GM21723 (cell line): ENCODE measurements around the gene DIRAS3.
"Not testable (repeated sequence)": the region's sequence is repeated elsewhere in the genome, so short reads cannot be mapped to it uniquely, and the experiment has no call there.

Source experiments
- ATAC-seq: cut with Tn5 transposase; IDR thresholded peaks from one replicate; pipeline ENCODE4 v1.9.1; 2021; ENCODE audit warnings: mild to moderate bottlenecking, moderate library complexity; ENCODE audit not compliant: unreplicated experiment

The DIRAS3 gene, protein sequence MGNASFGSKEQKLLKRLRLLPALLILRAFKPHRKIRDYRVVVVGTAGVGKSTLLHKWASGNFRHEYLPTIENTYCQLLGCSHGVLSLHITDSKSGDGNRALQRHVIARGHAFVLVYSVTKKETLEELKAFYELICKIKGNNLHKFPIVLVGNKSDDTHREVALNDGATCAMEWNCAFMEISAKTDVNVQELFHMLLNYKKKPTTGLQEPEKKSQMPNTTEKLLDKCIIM

DNA sequence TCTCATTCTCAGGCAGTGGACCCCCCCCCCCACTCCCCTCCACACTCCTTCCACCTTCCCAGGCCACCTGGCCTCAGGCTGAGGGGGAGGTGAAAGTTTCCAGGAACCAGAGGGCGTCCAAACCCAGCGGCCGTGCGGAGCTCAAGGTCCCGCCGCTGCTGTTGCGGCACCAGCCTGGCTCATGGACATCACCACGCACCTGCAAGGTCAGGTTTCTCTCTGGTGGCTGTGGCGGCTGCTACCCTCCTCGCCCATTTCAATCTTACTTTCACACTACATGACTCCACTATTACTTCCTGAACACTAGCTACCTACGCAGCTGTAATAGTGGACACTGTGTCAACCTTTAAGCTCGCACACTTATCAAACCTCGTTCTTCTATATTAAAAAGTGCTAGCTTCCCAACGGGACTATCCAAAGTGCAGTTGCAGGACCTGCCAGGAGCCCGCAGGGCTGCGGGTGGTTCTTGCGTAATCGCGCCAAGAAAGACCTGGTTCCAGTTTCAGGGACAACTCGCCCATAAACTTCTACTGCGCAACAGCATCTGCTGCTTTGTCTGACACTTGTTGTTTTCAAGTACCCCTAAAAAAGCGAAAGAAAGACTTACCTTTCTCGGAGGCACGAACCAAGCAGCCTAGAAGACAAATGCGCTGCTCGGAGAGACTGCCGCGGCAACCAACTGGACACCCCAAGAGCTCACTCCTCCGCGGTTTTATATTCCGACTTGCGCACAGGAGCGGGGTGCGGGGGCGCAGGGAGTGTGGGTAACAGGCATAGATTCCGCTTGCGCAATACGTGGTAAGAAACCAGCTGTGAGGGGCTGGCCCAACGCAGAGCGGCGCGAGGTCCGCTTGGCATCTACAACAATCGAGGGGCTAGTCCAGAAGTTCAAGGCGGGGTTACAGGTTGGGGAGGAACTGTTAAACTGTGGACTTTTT lies at the start of gene DIRAS3:
Gene DIRAS3 (minus strand): TSS at position 687 of the 938 bp plus-strand sequence. CDS start 3,330 bp downstream, outside the sequence.
- no peak for ATAC-seq

DNA sequence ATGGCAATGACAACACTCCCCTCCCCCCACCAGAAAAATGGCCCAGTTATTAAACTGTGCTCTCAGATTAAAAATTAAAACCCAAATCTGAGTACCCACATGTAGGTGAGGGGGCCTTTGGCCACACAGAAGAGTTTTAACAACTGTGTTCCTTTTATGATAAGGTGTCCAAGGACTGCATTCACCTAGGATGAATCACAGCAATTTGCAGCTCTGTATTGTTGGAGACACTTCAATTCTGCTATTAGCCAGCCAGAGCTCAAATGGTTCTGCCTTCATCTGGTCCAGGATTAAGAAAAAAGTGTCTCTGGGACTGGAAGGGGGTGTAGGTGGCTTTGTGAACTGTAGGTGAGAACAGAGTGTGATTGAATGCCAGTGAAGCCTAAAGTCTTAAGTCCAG lies 43.3 kb upstream of the DIRAS3 start:
- ATAC-seq = no peak

DNA sequence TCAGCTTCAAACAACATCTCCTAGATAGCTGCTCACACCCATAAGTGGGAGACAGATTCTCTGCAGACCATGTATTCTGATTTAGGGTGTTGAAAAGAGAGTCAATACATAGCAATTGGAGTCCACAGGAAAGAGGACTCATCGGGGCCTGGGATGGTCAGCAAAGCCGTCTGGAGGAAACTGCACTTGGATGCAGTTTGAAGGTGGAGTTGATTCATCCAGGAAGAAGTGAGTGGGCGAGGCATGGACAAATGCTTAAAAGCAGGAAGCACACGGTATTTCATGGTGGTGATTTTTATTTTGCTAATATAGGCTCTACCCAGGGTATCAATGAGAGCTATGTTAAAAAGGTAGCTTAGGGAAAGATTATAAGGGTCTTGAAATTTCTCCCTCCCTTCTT lies 36.8 kb upstream of the DIRAS3 start:
- no peak for ATAC-seq

DNA sequence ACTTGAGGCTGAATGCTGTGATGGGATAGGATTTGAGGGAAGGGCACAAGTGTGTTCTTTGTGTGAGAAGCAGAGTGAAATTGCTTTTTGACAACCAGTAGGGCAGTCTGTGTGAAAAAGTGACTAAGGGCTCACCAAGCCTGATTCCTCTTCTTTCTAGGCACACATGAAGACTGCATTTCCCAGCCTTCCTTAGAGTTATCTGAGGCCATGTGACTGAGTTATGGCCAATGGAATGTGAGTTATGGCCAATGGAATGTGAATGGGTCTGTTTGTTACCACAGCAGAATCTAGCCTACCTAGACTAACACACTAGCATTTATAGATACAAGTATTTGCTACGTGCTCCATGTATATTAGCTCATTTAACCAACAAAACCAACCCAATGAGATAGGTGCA lies 35.3 kb upstream of the DIRAS3 start:
- no peak for ATAC-seq

DNA sequence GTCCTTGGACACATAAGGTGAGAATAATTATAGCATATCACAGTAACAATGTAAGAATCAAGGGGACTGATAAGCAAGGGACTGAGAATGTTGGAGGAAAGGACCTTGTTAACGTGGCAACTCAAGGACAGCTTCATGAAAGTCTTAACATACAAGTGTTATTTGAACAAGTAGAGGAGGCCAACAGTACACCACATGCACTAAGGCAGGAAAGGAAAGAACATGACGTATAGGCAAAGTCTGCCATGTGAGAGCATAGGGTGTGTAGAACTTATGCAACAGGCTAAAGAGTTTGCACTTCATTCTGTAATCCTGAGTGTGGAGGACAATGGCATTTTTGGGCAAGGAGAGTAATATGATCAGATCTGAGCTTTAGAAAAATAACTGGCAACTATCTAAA lies 33.3 kb upstream of the DIRAS3 start:
- no peak for ATAC-seq

DNA sequence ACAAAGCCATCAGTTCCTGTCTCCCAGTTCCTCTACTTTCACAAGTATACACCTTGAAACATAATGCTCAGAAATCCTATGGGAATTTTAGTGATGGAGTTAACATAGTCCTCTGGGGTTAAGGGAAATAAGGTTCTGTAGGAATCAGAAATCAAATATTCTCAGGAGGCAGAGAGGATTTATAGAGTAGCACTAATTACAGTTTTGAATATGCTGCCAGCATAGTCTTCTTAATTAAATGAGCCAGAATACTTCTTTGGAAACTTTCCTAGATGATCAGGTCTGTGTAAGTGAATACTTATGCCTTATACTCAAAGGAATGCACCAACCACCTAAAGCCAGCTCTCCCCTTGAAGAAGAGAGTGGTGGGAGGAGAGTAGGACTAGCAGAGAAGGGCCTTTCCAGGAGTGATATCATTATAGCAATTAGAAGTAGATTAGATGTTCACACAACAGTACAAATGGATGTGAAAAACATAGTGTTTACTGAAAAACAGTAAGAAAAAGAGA lies 31.4 kb upstream of the DIRAS3 start:
- no peak for ATAC-seq

DNA sequence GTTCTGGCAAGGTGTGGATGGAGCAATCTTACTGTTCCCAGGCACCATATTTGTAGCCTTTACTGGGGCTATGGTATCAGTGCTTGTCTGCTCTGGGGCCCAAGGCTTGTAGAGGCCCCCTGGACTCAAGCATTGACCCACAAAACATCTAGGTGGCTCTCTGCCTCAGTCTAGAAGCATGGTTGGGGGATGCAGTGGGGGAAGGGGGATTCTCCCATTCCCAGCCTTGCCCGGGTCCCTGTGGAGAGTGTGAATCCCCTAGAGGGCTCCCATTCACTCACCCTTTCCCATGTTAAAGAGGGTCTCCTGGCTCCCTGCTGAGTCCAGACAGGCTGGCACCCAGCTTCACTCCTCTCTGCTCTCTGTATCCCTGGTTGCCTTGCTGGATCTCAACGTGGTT lies 28.2 kb upstream of the DIRAS3 start:
- no peak for ATAC-seq

DNA sequence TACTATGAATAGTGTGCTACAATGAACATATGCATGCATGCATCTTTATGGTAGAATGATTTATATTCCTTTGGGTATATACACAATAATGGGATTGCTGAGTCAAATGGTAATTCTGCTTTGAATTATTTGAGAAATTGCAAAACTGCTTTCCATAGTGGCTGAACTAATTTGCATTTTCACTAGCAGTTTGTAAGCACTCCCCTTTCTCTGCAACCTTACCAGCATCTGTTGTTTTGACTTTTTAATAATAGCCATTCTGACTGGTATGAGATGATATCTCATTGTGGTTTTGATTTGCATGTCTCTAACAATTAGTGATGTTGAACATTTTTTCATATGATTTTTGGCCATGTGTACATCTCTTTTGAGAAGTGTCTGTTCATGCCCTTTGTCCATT lies 24.0 kb upstream of the DIRAS3 start:
- no peak for ATAC-seq

DNA sequence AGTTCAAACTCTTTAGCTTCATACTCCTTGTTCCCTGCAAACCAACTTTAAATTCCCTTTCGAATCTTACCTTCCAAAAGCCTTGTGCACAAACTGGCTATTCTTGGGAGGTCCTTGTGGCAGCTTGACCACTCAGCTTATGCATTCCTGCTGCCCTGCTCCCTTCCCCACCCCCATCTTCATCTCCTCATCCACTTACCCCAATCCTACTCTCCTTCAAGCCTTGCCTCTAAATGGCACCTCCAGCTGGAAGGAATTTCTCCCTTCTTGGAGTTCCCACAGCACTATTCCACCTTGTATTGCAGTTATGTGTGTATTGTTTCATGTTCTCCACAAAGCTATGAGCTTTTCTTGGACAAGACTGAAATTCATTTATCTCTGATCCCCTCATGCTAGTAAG lies 15.3 kb upstream of the DIRAS3 start:
- ATAC-seq = no peak

DNA sequence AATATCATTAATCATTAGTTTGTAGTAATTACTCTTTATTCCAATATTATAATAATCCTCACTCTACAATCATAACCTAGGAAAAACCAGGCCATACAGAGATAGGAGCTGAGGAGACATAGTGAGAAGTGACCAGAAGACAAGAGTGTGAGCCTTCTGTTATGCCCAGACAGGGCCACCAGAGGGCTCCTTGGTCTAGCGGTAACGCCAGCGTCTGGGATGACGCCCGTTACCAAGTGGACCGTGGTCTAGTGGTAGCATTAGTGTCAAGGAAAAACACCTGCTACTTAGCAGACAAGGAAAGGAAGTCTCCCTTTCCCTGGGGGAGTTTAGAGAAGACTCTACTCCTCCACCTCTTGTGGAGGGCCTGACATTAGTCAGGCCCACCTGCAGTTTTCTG lies 7.6 kb upstream of the DIRAS3 start:
- ATAC-seq = not testable (repeated sequence)

DNA sequence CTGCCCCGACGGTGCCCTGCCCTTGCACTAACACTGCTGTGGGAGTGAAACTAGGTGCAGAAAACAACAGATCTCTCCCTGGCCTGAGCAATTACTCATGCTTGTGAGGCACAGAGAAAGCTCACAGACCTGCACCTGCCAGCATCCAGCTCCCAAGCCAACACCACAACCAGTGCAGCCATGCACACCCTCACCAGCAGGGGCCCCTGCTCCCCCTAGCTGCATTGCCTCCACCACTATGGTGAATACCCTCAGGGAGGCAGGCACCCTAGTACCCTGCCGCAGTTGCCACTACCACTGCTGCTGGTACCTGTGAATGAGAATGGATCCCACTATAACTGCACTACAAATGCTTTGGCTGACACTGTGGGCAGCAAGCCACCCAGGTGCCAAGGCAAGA lies 7.1 kb upstream of the DIRAS3 start:
- ATAC-seq = no peak

DNA sequence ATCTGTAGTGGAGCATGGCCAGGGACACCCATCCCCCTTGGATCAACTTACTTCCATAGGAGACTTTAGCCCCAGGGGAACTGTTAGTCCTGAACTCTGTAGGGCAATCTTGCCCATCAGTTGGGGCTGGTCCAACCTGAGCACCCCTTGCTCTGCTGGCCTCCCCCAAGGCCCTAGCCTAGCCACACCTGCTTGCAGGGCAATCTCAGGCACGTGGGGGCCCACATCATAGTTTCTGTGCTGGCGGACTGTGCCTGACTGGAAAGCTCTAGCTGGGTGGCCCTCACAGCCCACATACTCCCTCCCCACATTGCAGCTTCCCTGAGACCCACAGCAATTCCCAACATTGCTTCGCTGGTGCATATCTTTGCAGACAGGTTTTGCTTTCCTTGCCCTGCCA lies 6.6 kb upstream of the DIRAS3 start:
- no peak for ATAC-seq

DNA sequence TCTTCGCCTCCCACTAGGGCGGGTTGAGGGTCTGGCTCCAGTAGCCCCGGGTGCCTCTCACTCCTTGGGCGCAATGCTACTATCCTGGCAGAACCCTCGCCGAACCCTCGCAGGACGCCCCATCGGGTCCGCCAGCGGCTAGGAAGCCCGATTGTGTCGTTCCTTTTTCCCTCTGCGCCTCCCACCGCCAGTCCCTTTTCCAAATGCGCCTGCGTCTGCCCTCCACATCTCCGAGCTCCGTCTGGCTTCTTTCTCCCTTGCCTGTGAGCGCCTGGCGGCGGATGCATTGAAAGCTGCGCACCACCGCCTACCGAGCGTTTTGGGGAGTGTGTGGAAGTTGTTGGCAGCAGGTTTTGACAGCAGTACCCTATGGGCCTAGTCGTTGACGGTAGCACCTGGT lies 1.0 kb upstream of the DIRAS3 start:
- no peak for ATAC-seq

DNA sequence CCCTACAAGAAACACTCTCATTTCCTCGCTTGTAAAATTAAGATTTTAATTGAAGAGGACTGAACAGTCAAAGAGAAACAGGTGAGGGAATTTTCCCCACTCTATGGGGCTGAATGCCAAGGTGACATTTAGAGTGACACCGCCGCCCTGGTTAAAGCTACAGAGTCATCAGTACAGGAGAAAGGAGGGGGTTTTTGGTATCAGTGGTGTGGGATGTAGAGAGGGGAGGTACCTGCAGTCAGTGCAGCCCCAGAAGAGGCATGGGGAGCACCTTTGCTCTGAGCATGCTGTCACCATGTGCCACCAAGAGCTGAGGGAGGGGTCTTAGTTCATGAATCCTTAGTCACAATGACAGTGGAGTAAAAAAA lies 2.8 kb downstream of the DIRAS3 start:
- ATAC-seq = no peak

DNA sequence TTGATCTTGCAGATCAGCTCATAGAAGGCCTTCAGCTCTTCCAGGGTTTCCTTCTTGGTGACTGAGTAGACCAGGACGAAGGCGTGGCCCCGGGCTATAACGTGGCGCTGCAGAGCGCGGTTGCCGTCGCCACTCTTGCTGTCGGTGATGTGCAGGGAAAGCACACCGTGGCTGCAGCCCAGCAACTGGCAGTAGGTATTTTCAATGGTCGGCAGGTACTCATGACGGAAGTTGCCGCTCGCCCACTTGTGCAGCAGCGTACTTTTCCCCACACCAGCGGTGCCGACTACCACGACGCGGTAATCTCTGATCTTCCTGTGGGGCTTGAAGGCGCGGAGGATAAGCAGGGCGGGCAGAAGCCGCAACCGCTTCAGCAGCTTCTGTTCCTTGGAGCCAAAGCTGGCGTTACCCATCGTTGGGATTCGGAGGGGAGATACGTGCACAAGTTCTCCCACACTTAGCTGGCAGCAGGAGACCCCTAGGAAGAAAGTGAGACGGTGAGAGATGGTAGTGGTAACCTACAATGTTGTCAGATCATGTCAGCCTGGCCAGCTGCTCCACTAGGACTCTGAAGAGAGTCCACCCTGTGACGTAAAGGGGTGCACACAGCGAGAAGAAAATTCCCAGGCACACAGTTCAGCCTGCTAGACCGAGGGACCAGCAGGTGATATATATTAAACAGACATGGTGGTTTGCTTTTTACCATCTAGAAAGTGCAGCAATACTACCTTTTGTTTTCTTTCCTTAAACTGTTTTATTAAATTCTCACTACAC lies 3.4 kb downstream of the DIRAS3 start:
- no peak for ATAC-seq

DNA sequence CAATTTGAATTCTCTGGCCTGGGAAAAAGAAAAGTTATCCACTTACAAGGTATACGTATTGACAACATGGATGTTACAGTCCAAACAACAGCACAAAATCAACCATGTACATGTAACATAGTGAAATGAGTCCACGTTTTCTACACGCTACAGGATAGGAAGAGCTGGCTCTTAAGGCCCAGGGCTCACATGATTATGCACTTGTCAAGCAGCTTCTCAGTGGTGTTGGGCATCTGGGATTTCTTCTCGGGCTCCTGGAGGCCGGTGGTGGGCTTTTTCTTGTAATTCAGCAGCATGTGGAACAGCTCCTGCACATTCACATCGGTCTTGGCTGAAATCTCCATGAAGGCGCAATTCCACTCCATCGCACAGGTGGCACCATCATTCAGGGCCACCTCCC lies 4.0 kb downstream of the DIRAS3 start:
- no peak for ATAC-seq

DNA sequence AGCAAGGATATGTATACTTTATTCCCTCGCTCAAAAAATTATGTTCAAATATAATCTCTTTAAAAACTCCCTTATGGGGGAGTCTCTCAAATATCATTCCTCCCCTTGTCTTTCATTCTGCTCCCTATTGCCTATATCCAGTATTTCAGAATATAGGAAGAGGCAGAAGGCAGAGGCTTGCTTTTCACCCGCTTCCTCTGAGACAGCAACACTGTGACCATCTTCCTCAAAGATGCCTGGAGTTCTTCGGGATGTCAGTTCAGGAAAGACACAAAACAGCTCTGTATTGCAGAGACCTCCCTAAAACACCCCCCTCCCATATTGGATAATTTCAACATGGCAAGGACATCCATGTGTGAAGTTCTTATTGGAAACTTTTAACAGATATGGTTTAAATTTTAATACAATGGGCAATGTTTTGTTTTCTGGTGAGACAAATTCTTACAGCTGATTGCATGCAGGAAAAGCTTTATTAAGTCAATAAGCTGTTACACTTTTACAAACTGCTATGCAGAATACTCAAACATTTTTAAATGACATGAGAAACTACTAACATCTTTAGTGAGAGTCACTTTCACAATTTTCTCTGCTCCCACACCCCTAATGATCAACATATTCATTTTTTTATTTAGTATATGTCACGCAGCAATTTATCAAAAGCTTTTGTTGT lies 4.8 kb downstream of the DIRAS3 start:
- no peak for ATAC-seq

DNA sequence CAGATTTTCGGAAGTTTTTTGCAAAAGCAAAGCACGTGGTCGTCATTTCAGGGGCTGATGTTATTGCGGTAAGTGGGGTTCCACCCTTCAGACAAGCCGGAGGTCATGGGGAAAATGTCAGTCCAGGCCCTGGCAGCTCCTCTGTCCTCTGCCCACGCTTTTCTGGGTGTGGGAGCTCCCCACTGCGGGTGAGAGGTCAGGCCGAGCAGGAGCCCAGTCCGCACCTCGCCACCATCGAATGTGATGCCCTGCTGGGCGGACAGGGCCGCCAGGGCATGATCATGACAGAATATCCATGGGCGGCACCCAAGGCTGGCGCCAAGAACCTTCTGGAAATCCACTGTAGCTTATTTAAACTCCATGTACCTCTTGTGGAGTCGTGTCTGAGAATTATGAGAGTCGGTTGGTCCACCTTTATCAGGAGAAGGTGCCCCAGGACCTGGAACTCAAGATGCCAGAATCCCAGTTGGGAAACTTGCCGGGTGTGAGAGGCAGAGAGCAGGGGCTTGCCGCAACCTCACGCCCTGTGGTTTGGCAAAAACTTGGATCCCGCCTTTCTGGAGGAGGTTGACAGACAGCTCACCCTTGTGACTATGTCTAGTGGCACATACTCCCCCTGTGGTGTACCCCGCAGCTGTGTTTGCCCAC lies 6.9 kb downstream of the DIRAS3 start:
- no peak for ATAC-seq

DNA sequence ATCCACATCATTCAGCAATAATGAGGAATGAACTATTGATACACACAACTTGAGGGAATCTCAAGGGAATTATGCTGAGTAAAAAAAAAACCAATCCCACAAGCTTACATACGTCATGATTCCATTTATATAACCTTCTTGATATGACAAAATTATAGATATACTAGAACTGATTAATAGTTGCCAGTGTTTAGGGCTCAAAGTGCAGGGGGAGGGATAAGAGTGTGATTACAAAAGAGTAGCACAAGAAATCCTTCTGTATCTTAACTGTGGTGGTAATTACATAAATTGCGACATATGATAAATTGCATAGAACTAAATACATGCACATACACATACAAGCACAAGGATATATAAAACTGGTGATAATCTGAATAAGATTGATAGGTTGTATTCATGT lies 13.5 kb downstream of the DIRAS3 start:
- no peak for ATAC-seq

DNA sequence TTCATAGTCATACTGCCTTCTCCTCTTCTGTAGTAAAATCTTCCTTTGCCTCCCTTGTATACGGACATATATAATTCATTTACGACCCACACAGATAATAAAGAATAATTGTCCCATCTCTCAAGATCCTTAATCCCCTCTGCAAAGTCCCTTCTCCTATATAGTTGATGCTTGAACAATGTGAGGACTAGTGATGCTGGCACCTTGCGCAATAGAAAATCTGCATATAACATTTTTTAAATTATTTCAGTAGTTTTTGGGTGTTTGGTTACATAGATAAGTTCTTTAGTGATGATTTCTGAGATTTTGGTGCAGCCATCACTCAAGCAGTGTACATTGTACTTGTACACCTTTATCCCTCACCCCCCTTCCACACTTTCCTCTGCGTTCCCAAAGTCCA lies 21.0 kb downstream of the DIRAS3 start:
- no peak for ATAC-seq
